Aorta (tissue), 5 donors: ENCODE data around the gene XPR1. TPM values are rescaled to one million over a fixed set of nuclear protein-coding genes. Genes with fewer than 3 reads are reported as not detected.

ENCODE experiments used
- ATAC-seq: fragments of 200-7000 bp; cut with Tn5 transposase; one replicate; pipeline ENCODE4 v1.9.1; 2022; ENCODE audit warnings: moderate library complexity; ENCODE audit not compliant: low FRiP score
- DNase-seq, 2 donors: peaks; one replicate each; pipeline ENCODE4 v3.0.0-alpha.2; 2020
- H3K27ac ChIP-seq, 2 donors: one replicate each; pipeline ENCODE4 v1.5.1; 2013; ENCODE audit warnings: low read length in 2 of 2, mild to moderate bottlenecking in 2 of 2, moderate library complexity in 2 of 2, control low read depth in 1 of 2, inconsistent platforms in 1 of 2, low read depth in 1 of 2
- H3K27me3 ChIP-seq, 2 donors: one replicate each; pipeline ENCODE4 v1.6.1; 2013; ENCODE audit warnings: control low read depth in 1 of 2, low read length in 1 of 2, mild to moderate bottlenecking in 1 of 2, moderate library complexity in 1 of 2; ENCODE audit not compliant: insufficient read depth in 2 of 2, control insufficient read depth in 1 of 2
- H3K36me3 ChIP-seq, 2 donors: one replicate each; pipeline ENCODE4 v1.6.1; 2013; ENCODE audit warnings: control low read depth in 1 of 2, low read length in 1 of 2, mild to moderate bottlenecking in 1 of 2; ENCODE audit not compliant: insufficient read depth in 2 of 2, control insufficient read depth in 1 of 2
- H3K4me1 ChIP-seq, 2 donors: one replicate each; pipeline ENCODE4 v1.6.1; 2013; ENCODE audit warnings: low read length in 2 of 2, control low read depth in 1 of 2, mild to moderate bottlenecking in 1 of 2, moderate library complexity in 1 of 2; ENCODE audit not compliant: insufficient read depth in 2 of 2, control insufficient read depth in 1 of 2
- H3K4me3 ChIP-seq, 2 donors: one replicate each; pipeline ENCODE4 v1.5.1; 2013; ENCODE audit warnings: low read length in 2 of 2, control low read depth in 1 of 2, mild to moderate bottlenecking in 1 of 2
- H3K9me3 ChIP-seq: one replicate; pipeline ENCODE4 v1.6.1; 2013; ENCODE audit warnings: mild to moderate bottlenecking, low read length; ENCODE audit not compliant: control insufficient read depth
- WGBS, 2 donors: extraction: QIAGEN DNeasy Blood & Tissue Kit; methylation state at CpG; one replicate each; pipeline ENCODE4 v1.1.7; 2013; 5-methylcytosine and 5-hydroxymethylcytosine counted together
- intact Hi-C, 2 donors: fragments of 100-400 bp; cut with DNase I; formaldehyde crosslinking; loops; one replicate each; pipeline versions ENCODE4 v1.14.2 to v1.15.0; 2022
- polyA plus RNA-seq, 2 donors: library from polyadenylated mRNA; stranded (reverse); fragments of 200-250 nt; gene quantifications; one replicate each; pipeline ENCODE4 v1.2.3, GENCODE V29; 2013
- total RNA-seq, 2 donors: library from RNA; stranded (reverse); fragmentation: NEBNext Ultra II Directional; extraction: Animal tissue kit (Norgen Biotek cat#: 25700); gene quantifications; one replicate each; pipeline ENCODE4 v1.2.1, GENCODE V29; 2021
- donor health status: healthy with polysubstance abuse.
- donor health status: Bipolar disorder and iron deficiency.
- donor health status: DM: no; HTN: no; CAD: no.
- donor health status: DM: no; HTN: no; CAD: no.
- donor health status: DM: yes; HTN: yes; CAD: no.

The XPR1 gene
- total and polyA plus RNA-seq, 4 donors: 4.6 to 55.4 (median 15.6) TPM

DNA sequence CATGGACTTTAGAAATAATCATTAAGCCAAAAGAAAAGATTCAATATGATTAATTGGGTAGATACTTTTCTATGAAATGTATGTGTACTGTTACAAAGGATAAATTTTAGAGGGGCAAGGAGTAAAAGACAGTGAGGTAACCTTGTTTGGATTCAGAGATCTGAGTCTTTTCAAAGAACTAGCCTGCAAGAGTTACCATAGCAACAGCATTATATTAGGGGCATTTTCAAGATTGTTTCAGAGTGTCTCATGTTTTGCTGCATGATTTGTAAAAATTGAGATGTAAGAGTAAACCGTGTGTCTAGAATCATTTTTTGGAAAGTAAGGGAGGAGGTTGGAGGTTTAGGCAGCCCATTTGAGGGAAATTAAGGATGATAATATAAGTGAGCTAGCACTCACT, 210.2 kb downstream of the XPR1 start:
- Histone ChIP-seq H3K36me3 (peaks cover 0 to 1% of the 10 kb centered on the region in 2 donors), H3K4me3 (no peak overlapping the region), H3K9me3 (no peaks in the 10 kb centered on the region), H3K27ac (no peak overlapping the region), H3K4me1 (no peaks in the 10 kb centered on the region), H3K27me3 (no peaks in the 10 kb centered on the region)
- no peak for ATAC-seq
- intact Hi-C loops: no loop called here
- no peak for DNase-seq
- 3 to 8% methylated on average over 1 of the region's 1 CpG for WGBS, 2 donors

DNA sequence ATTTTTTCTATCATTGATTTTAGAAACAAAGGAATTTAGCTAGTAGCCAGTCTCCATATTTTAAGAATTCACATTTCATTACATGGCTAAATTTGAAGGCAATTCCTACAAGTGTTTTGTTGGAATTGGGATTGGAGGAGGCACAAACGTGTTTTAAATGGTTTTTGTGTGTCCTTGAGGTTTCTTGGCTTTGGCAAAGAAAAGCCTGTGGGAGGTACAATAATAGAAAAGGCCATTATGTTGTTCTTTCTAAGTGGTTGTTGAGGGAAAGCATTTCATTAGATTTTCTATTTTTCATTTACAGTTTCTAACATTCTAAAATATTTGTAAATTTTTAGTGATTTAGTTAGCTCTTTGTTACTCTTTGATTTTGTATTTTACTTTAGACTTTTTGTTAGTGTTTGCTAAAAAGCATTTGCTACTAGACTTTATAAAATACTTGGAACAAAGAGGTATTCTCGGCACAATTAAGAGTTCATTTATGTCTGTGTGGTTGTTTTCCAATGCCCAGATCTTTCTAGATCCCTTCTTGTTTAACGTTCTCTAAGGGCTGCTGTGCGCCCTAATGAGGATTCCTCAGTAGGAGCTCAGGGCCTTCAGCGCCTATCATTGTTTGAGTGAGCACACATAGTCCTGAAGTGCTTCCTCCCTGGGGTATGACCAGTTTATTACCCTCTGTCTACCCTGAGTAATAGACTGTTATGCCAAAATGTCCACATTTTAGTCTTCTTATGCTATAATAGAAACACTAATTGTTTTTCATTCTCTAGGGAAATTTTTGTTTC, 210.9 kb downstream of the XPR1 start:
- H3K9me3 ChIP-seq: no peaks in the 10 kb centered on the region
- no peak overlapping the region for H3K27ac ChIP-seq
- no peak overlapping the region for H3K4me3 ChIP-seq
- DNase-seq (no peak), ATAC-seq (no peak)
- intact Hi-C loops: no loop called here
- H3K4me1 ChIP-seq: no peaks in the 10 kb centered on the region
- no peaks in the 10 kb centered on the region for H3K27me3 ChIP-seq
- 61 to 63% methylated on average over 5 of the region's 5 CpGs for WGBS, 2 donors
- H3K36me3 ChIP-seq: peaks cover 0 to 1% of the 10 kb centered on the region in 2 donors

DNA sequence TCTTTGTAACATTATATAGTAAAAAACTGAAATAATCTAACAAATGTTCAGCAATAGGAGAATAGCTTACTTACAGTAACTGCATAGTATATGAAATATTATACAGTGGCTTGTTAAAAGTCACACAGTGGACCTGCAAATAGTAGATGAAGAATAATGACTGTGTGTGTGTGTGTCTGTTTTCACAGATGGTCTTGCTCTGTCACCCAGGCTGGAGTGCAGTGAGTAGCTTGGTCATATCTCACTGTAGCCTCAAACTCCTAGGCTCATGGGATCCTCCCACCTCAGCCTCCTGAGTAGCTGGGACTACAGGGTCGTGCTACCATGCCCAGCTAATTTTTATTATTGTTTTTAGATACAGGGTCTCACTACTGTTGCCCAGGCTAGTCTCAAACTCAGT, 213.5 kb downstream of the XPR1 start:
- DNase-seq (no peak), ATAC-seq (no peak)
- WGBS, 2 donors: 90 to 92% methylated on average over 1 of the region's 1 CpG
- no peaks in the 10 kb centered on the region for H3K9me3 ChIP-seq
- H3K4me1 ChIP-seq: no peaks in the 10 kb centered on the region
- H3K36me3 ChIP-seq: peaks cover 0 to 1% of the 10 kb centered on the region in 2 donors
- no peak overlapping the region for H3K27ac ChIP-seq
- H3K4me3 ChIP-seq: no peak overlapping the region
- no peaks in the 10 kb centered on the region for H3K27me3 ChIP-seq
- intact Hi-C loops: no loop called here

DNA sequence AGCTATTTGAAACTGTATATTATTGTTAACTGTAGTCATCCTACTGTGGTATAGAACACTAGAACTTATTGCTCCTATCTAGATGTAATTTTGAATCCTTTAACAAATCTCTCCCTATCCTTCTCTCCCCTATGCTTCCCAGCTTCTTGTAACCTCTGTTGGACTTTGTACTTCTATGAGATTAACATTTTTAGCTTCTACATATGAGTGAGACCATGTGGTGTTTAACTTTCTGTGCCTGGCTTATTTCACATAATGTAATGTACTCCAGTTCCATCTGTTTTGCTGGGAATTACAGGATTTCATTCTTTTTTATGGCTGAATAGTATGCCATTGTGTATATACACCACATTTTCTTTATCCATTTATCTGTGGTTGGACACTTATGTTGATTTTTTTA, 216.4 kb downstream of the XPR1 start:
- Histone ChIP-seq H3K4me1 (no peaks in the 10 kb centered on the region), H3K27me3 (no peaks in the 10 kb centered on the region), H3K4me3 (no peak overlapping the region), H3K36me3 (peaks cover 0 to 1% of the 10 kb centered on the region in 2 donors), H3K27ac (no peak overlapping the region), H3K9me3 (no peaks in the 10 kb centered on the region)
- no peak for DNase-seq
- no peak for ATAC-seq
- intact Hi-C loops: no loop called here

DNA sequence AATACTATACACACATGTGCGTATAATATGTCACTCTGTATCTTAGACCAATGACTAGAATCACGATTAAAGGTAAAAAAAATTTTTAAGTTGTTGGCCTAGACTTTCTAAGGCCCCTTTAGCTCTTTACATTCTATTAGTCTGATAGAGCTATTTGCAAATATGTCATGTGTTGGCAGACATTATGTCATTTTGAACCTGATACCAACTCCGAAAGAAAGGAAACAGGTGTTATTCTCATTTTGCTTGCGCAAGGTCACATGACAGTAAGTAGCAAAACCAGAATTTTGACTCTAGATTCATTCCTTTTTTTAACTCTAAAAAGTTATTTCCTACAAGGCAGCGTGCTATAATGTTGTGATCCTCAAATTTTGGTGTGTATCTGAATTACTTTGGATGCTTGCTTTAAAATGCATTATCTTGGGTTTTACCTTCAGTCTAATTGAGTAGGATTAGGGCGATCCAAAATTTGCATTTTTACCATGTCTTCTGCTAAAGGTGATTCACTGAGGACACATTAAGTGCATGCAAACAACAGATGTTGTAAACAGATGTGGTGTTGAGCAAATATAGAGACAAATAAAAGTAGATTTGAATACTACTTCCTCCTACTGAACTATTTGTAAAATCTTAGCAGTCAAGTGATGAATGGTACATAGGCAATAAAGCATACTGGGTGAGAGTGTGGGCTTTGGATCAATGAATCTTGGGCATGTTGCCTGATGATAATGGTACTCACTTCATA, 217.4 kb downstream of the XPR1 start:
- intact Hi-C loops: no loop called here
- ATAC-seq (no peak), DNase-seq (no peak)
- no peaks in the 10 kb centered on the region for H3K27me3 ChIP-seq
- H3K27ac ChIP-seq: no peak overlapping the region
- no peak overlapping the region for H3K4me3 ChIP-seq
- H3K4me1 ChIP-seq: no peaks in the 10 kb centered on the region
- no peaks in the 10 kb centered on the region for H3K9me3 ChIP-seq
- H3K36me3 ChIP-seq: peaks cover 0 to 1% of the 10 kb centered on the region in 2 donors
- 85 to 86% methylated on average over 6 of the region's 6 CpGs for WGBS, 2 donors

DNA sequence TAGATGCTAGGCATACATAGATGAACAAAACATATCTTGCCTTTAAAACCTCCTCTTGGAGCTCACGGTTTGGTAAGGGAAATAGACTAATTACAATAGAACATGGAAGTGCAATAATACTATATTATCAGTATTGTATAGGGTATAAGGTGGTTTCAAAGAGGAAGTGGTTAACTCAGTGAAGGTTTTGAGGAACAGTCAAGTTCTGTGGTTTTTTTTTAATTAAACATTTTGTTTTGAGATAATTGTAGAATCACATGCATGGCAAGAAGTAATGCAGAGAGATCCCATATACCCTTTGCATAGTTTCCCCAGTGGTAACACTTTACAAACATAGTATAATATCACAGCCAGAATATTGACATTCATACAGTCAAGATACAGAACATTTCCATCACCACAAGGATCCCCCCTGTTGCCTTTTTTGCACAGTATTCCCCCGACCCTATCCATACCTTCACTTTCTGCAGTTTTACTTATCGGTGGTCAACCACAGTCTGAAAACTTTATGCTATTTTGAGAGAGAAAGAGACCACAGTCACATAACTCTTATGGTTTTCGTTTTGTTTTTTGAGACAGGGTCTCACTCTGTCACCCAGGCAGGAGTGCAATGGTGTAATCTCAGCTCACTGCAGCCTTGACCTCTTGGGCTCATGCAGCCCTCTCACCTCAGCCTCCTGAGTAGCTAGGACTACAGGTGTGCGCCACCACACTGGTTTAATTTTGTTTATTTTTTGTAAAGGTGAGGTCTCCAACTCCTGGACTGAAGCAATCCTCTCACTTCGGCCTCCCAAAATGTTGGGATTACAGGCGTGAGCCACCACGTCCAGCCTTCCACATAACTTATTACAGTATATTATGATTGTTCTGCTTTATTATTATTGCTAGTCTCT, 220.4 kb downstream of the XPR1 start:
- intact Hi-C loops: loop anchor here in 1 of 2 donors (10.0 kb wide), 1 partner anchor 217 kb away; the partner anchor contains the start of gene XPR1
- H3K9me3 ChIP-seq: no peaks in the 10 kb centered on the region
- H3K4me1 ChIP-seq: no peaks in the 10 kb centered on the region
- no peak for ATAC-seq
- 93 to 95% methylated on average over 8 of the region's 8 CpGs for WGBS, 2 donors
- H3K27me3 ChIP-seq: no peaks in the 10 kb centered on the region
- no peaks in the 10 kb centered on the region for H3K36me3 ChIP-seq
- DNase-seq: no peak
- H3K4me3 ChIP-seq: no peak overlapping the region
- H3K27ac ChIP-seq: no peak overlapping the region

DNA sequence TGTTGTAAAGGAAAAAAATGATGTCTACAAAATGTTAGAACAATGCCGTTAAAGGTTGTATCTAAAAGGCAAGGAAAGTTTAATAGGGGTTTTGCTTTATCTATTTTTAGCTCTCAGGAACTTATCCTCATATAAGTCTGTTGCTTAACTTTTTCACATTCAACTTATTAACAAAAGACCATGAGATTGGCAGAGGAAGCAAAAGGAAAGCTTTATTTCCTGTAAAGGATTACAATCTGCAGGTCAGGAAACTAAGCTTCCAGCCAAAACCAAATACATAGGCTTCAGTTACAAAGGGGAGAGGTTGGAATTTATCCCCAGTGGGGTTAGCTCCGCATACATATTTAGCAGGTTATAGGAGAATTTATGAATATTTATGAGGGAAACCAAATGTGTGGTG, 222.2 kb downstream of the XPR1 start:
- DNase-seq (no peak), ATAC-seq (no peak)
- H3K4me1 ChIP-seq: no peaks in the 10 kb centered on the region
- no peak overlapping the region for H3K27ac ChIP-seq
- no peaks in the 10 kb centered on the region for H3K36me3 ChIP-seq
- no peaks in the 10 kb centered on the region for H3K9me3 ChIP-seq
- intact Hi-C loops: loop anchor here in 1 of 2 donors (10.0 kb wide), 1 partner anchor 219 kb away; the partner anchor contains the start of gene XPR1
- H3K27me3 ChIP-seq: no peaks in the 10 kb centered on the region
- no peak overlapping the region for H3K4me3 ChIP-seq
- WGBS, 2 donors: 78 to 87% methylated on average over 2 of the region's 2 CpGs

DNA sequence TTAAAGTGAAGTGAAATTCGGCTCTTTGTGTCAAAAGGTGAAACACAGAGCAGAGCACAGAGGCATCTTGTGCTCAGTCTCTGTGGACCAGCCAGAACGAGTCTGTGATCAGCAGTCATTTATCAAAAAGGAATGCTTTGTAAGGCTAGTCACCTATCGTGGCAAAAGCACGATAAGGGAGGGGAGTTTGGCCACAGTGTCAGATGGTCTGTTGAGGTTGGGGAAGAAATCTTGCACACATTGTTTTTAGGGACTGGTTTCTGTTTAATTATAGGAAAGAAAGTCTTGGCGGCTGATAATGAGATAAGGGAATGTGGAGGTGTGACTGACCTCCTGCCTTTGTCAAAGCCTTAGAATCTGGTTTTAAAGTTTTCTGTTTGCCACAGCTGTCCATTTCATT, 222.6 kb downstream of the XPR1 start:
- Histone ChIP-seq H3K9me3 (no peaks in the 10 kb centered on the region), H3K4me1 (no peaks in the 10 kb centered on the region), H3K36me3 (no peaks in the 10 kb centered on the region), H3K27me3 (no peaks in the 10 kb centered on the region), H3K27ac (no peak overlapping the region), H3K4me3 (no peak overlapping the region)
- 76 to 81% methylated on average over 5 of the region's 5 CpGs for WGBS, 2 donors
- intact Hi-C loops: loop anchor here in 1 of 2 donors (10.0 kb wide), 1 partner anchor 220 kb away; the partner anchor contains the start of gene XPR1
- ATAC-seq: no peak
- no peak for DNase-seq
